ENCODE data around the gene TNS2.

- no peak for TF ChIP-seq POLR2A (IDR thresholded peaks at IDR 0.05; ENCODE audit: low read depth)
- no peak for TF ChIP-seq CTCF (IDR thresholded peaks at IDR 0.05)
- no peak for TF ChIP-seq POLR2AphosphoS5 (IDR thresholded peaks at IDR 0.05)
Observed at GRCh38 chr12:53078425-53079225, 28.8 kb downstream of the TNS2 start.

All from esophagus muscularis mucosa (tissue), 3 donors.